HepG2 (cell line): ENCODE results near the gene ZBTB20. TPM values are rescaled to one million over a fixed set of nuclear protein-coding genes. Genes with fewer than 3 reads are reported as not detected.

ENCODE experiments used
- ATAC-seq: fragments of 200-7000 bp; cut with Tn5 transposase; 3 replicates; pipeline ENCODE4 v1.9.1; 2020; ENCODE audit warnings: mild to moderate bottlenecking, moderate library complexity
- BruUV-seq: library from RNA; stranded (reverse); fragments of 400-500 nt; replicated peaks from 2 replicates; lab custom pipeline; 2021; lab: Mats Ljungman, UMichigan
- CTCF ChIA-PET: fragments of 300-600 bp; formaldehyde crosslinking; extraction: SDS; loops from one replicate; lab custom pipeline; 2021; ENCODE audit warnings: low total read pairs, inconsistent platforms, low intra/inter-chr PET ratio; lab: Yijun Ruan, JAX
- POLR2A ChIA-PET: fragments of 350-600 bp; sonication (Branson Sonifier 250); formaldehyde crosslinking; loops from one replicate; lab custom pipeline; 2020; ENCODE audit warnings: antibody characterized with exemption, inconsistent platforms; lab: Yijun Ruan, JAX
- DNase-seq: peaks from one replicate; pipeline ENCODE4 v3.0.0-alpha.2; 2015; ENCODE audit warnings: low spot score
- FAIRE-seq: peaks from 3 replicates; lab custom pipeline; 2011; peaks lifted over from hg19 to GRCh38; lab: Jason Lieb, UNC
- H2AFZ ChIP-seq: one replicate; pipeline ENCODE4 v1.6.1; 2011; ENCODE audit warnings: low read length, inconsistent platforms
- H3K27ac ChIP-seq: fragments of 300-600 bp; 3 replicates; pipeline ENCODE4 v1.8.0; 2011; ENCODE audit warnings: mixed run types, mild to moderate bottlenecking, mixed read lengths, low read length, inconsistent platforms; ENCODE audit not compliant: insufficient read depth; ENCODE audit errors: extremely low read length
- H3K27me3 ChIP-seq, 2 experiments: fragments of 200-600 bp in 1 of 2; 2 replicates in 1 of 2; 3 replicates in 1 of 2; pipeline versions ENCODE4 v1.6.0 to v1.8.0; 2011; ENCODE audit warnings: low read length in 2 of 2, mild to moderate bottlenecking in 2 of 2, moderate library complexity in 2 of 2, inconsistent platforms in 1 of 2; ENCODE audit not compliant: insufficient read depth in 2 of 2, control insufficient read depth in 1 of 2
- H3K36me3 ChIP-seq, 2 experiments: fragments of 200-600 bp in 1 of 2; replicated peaks in 1 of 2; 2 replicates in 1 of 2; 3 replicates in 1 of 2; pipeline versions ENCODE4 v1.5.1 to v1.8.0; 2011; ENCODE audit warnings: low read length in 2 of 2, inconsistent platforms in 1 of 2; ENCODE audit not compliant: insufficient read depth in 2 of 2, control insufficient read depth in 1 of 2
- H3K4me1 ChIP-seq: 2 replicates; pipeline ENCODE4 v1.5.1; 2012; ENCODE audit warnings: low read length, inconsistent platforms; ENCODE audit not compliant: insufficient read depth
- H3K4me2 ChIP-seq: 2 replicates; pipeline ENCODE4 v1.6.0; 2011; ENCODE audit warnings: low read depth, low read length, inconsistent platforms
- H3K4me3 ChIP-seq, 3 experiments: fragments of 200-600 bp in 1 of 3; sonication (generic), shearing (Covaris generic) in 1 of 3; replicated peaks in 1 of 3; 2 replicates each; pipeline ENCODE4 v1.5.1; 2011 to 2016; ENCODE audit warnings: low read length in 3 of 3, inconsistent platforms in 2 of 3, low read depth in 2 of 3, mild to moderate bottlenecking in 2 of 3, control low read depth in 1 of 3, mixed read lengths in 1 of 3; ENCODE audit not compliant: insufficient read depth in 1 of 3
- H3K79me2 ChIP-seq: one replicate; pipeline ENCODE4 v1.6.1; 2011; ENCODE audit warnings: low read length, inconsistent platforms; ENCODE audit not compliant: insufficient read depth
- H3K9ac ChIP-seq: 2 replicates; pipeline ENCODE4 v1.6.0; 2011; ENCODE audit warnings: mild to moderate bottlenecking, low read depth, low read length, inconsistent platforms; ENCODE audit not compliant: insufficient read depth
- H3K9me3 ChIP-seq: 2 replicates; pipeline ENCODE4 v1.5.1; 2012; ENCODE audit warnings: mild to moderate bottlenecking, low read length
- H4K20me1 ChIP-seq: 2 replicates; pipeline ENCODE4 v1.6.0; 2011; ENCODE audit warnings: inconsistent platforms, mild to moderate bottlenecking, low read length, moderate library complexity; ENCODE audit not compliant: insufficient read depth
- ATM ChIP-seq: fragments of 450-650 bp; IDR thresholded peaks from 2 replicates; pipeline ENCODE4 v1.7.1; 2017; ENCODE audit warnings: mild to moderate bottlenecking, borderline replicate concordance
- MTA3 ChIP-seq: sonication (generic); formaldehyde crosslinking; IDR thresholded peaks from 2 replicates; pipeline ENCODE4 v1.4.0; 2020; ENCODE audit warnings: missing genetic modification reagents
- MXI1 ChIP-seq: IDR thresholded peaks from 3 replicates; pipeline ENCODE4 v1.6.1; 2012; ENCODE audit warnings: low read depth, low read length, inconsistent platforms, borderline replicate concordance
- SMARCC2 ChIP-seq: fragments of 450-650 bp; IDR thresholded peaks from 2 replicates; pipeline ENCODE4 v1.6.1; 2017; ENCODE audit warnings: antibody characterized with exemption, mild to moderate bottlenecking
- SP5 ChIP-seq: IDR thresholded peaks from 2 replicates; pipeline ENCODE4 v1.6.1; 2016; ENCODE audit warnings: low read depth, borderline replicate concordance
- ZNF20 ChIP-seq: sonication (generic); formaldehyde crosslinking; IDR thresholded peaks from 2 replicates; pipeline ENCODE4 v1.4.0; 2020; ENCODE audit warnings: mild to moderate bottlenecking, moderate library complexity, missing genetic modification reagents
- ZNF616 ChIP-seq: sonication (generic); formaldehyde crosslinking; IDR thresholded peaks from 2 replicates; pipeline ENCODE4 v1.5.0; 2020; ENCODE audit warnings: low read depth, mild to moderate bottlenecking, missing genetic modification reagents
- WGBS: methylation state at CpG from one replicate; pipeline ENCODE4 v1.1.6; 2017; ENCODE audit warnings: low lambda C conversion rate; 5-methylcytosine and 5-hydroxymethylcytosine counted together
- in situ Hi-C: cut with HindIII; loops from 2 replicates; pipeline ENCODE4 v1.10.0; 2017; ENCODE audit warnings: low pct_unique_long_range_greater_than_20kb; ENCODE audit not compliant: extremely low pct_ligation_motif_present
- intact Hi-C: fragments of 100-400 bp; cut with micrococcal nuclease; formaldehyde crosslinking; loops from one replicate; pipeline ENCODE4 v1.10.0; 2022; ENCODE audit not compliant: unreplicated experiment
- polyA plus RNA-seq, 8 experiments: library from polyadenylated mRNA; depleted of rRNA in 3 of 8; stranded (reverse) in 7 of 8; unstranded in 1 of 8; fragments of >200 nt; fragmentation: Illumina TruSeq in 4 of 8; extraction: Trizol in 4 of 8; gene quantifications; 2 replicates each; pipeline versions ENCODE4 v1.2.1 to v1.2.3, GENCODE V29; 2011 to 2016; ENCODE audit warnings: low read depth in 4 of 8, missing spikeins in 1 of 8, mixed read lengths in 1 of 8; ENCODE audit not compliant: insufficient read depth in 1 of 8
- total RNA-seq, 5 experiments: library from RNA; depleted of rRNA; stranded (reverse); fragments of >200 nt; fragmentation: Illumina TruSeq; extraction: Trizol; gene quantifications; 2 replicates each; pipeline ENCODE4 v1.2.3, GENCODE V29; 2016; ENCODE audit warnings: low read depth in 1 of 5
- TF ChIP-seq, protein P1 (sequence below): IDR thresholded peaks from 2 replicates; pipeline ENCODE4 v1.6.1; 2016; ENCODE audit warnings: missing compliant biosample characterization, missing genetic modification reagents, borderline replicate concordance

Gene ZBTB20
- total and polyA plus RNA-seq, 2 of the 13 experiments (the other 11 are each of a cell fraction or from before 2014, with no cell fraction given), result 1.9 to 8.8 TPM

GRCh38 chr3:115146418-115147328 lies at the start of gene ZBTB20 (continued):
- TF ChIP-seq MXI1, result no peak
- no peak for TF ChIP-seq ZNF20
- no peak for TF ChIP-seq SP5 (CRISPR knock-in tag)

- no peaks in the 10 kb centered on the region for H4K20me1 ChIP-seq
- FAIRE-seq (no peak), DNase-seq (no peak), ATAC-seq (no peak)
- TF ChIP-seq ZNF616 (CRISPR knock-in tag) (no peak), SMARCC2 (no peak), ATM (no peak), MTA3 (CRISPR knock-in tag) (no peak)
- TF ChIP-seq, protein P1, sequence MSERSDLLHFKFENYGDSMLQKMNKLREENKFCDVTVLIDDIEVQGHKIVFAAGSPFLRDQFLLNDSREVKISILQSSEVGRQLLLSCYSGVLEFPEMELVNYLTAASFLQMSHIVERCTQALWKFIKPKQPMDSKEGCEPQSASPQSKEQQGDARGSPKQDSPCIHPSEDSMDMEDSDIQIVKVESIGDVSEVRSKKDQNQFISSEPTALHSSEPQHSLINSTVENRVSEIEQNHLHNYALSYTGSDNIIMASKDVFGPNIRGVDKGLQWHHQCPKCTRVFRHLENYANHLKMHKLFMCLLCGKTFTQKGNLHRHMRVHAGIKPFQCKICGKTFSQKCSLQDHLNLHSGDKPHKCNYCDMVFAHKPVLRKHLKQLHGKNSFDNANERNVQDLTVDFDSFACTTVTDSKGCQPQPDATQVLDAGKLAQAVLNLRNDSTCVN, result no peak
- H2AFZ ChIP-seq, result no peak overlapping the region
- no peak overlapping the region for H3K4me2 ChIP-seq
- H3K9me3 ChIP-seq, result peaks cover 7% of the 10 kb centered on the region; the same call in 1 of the 2 replicates
- H3K36me3 ChIP-seq, result no peaks in the 10 kb centered on the region
- in situ Hi-C loops (no loop called here), intact Hi-C loops (no loop called here)
- no TSS peak for BruUV-seq
- H3K27ac ChIP-seq, result no peak overlapping the region
- ChIA-PET CTCF (no interaction called here), POLR2A (no interaction called here)
- no peak overlapping the region for H3K9ac ChIP-seq
- 77% methylated on average over 4 of the region's 4 CpGs for WGBS
- no peaks in the 10 kb centered on the region for H3K4me1 ChIP-seq
- H3K4me3 ChIP-seq, result no peak overlapping the region
- H3K27me3 ChIP-seq, result no peaks in the 10 kb centered on the region
- H3K79me2 ChIP-seq, result no peaks in the 10 kb centered on the region
These were observed 47.4 kb upstream of the ZBTB20 start for GRCh38 chr3:115194476-115194875.
